Measurements from ENCODE around the gene RBM20.

GRCh38 chr10:110848106-110848505 is 204.0 kb downstream of the RBM20 start:
- TF ChIP-seq POLR2AphosphoS5 (IDR thresholded peaks at IDR 0.05) (no peak), POLR2A (IDR thresholded peaks at IDR 0.05) (no peak)

All from stomach (tissue), 4 donors.